Measurements from ENCODE around the gene COBLL1.
A peak's percentile ranks its signal among the peaks of the same experiment; 100 is the strongest.

The COBLL1 gene

GRCh38 chr2:164706522-164706921, 135.1 kb downstream of the COBLL1 start:
- DNase-seq (ENCODE audit: low read depth): no peak
- TF ChIP-seq CTCF (IDR thresholded peaks at IDR 0.05; ENCODE audit: insufficient read depth, low read depth, low read length, missing control alignments): no peak

DNA sequence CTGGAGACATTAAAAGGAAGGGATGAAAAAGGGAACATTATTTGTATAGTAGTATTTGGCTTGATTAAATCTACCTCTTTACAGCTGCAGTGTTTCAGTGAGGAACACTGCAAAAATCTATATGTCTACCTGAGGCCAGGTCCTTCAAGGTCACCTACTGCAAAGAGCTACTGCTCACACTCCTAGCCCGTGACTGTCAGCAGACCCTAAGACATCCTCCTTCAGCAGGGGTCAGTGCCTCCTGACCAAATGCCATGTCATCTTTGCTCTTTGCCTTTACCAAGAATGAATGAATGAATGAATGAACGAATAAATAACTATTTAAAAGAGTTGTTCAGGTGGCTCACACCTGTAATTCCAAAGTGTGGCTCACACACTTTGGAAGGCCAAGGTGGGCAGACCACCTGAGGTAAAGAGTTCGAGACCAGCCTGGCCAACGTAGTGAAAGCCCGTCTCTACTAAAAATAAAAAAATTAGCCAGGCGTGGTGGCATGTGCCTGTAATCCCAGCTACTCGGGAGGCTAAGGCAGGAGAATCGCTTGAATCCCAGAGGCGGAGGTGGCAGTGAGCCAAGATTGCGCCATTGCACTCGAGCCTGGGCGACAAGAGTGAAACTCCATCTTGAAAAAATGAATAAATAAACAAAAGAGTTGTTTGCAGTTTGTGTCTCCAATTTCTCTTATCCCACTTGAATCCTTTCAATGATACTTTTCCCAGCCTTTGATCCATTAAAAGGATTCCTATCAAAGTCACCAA, 136.0 kb downstream of the COBLL1 start:
- no peak overlapping the region for H3K4me3 ChIP-seq (ENCODE audit: low read depth, low read length)
- DNase-seq (ENCODE audit: low read depth): no peak
- TF ChIP-seq CTCF (IDR thresholded peaks at IDR 0.05; ENCODE audit: insufficient read depth, low read depth, low read length, missing control alignments): no peak

More at GRCh38 chr2:164706522-164706921, 135.1 kb downstream of the COBLL1 start:
- H3K4me3 ChIP-seq (ENCODE audit: low read depth, low read length): no peak overlapping the region

DNA sequence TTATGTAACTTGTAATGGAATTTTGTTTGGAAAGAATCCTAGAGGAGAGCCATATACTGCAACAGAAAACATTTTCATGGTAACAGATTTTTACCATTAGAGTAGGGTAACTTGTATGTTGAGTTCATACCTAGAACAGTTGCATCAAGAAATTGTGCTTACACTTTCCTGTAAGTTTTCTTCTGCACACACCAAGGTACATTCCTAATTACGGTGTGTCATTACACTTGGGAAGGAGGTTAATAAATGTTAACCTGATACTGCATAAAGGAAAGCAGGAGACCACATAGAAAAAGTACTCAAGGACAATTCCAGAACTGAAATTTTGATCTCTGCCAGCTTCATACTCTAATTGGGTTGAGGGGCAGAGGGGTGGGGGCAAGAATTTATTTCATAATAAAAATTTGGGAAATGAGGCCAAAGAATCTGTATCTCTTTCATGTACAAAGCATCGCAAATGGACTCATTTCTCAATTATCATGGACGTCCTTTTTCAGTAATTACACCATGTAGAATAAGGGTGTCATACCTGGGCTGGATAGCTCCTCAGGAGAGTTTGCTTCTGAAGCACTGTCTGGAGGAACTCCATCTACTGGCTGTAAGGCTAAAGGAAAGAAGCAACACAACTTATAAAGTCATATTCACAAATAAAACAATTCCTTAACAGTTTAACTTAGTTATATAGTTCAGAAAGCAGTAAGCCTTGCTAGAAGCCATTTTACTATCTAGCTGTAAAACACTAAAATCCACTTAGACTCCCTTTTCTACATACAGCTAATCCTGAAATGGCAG, 137.5 kb downstream of the COBLL1 start:
- H3K4me3 ChIP-seq (ENCODE audit: low read depth, low read length): no peak overlapping the region
- no peak for DNase-seq (ENCODE audit: low read depth)
- no peak for TF ChIP-seq CTCF (IDR thresholded peaks at IDR 0.05; ENCODE audit: insufficient read depth, low read depth, low read length, missing control alignments)

- no peak for TF ChIP-seq CTCF (IDR thresholded peaks at IDR 0.05; ENCODE audit: insufficient read depth, low read depth, low read length, missing control alignments)
- no peak for DNase-seq (ENCODE audit: low read depth)
- H3K4me3 ChIP-seq (ENCODE audit: low read depth, low read length): no peak overlapping the region
These were observed 140.1 kb downstream of the COBLL1 start for GRCh38 chr2:164701565-164701964.

- H3K4me3 ChIP-seq (ENCODE audit: low read depth, low read length): no peak overlapping the region
- no peak for DNase-seq (ENCODE audit: low read depth)
- no peak for TF ChIP-seq CTCF (IDR thresholded peaks at IDR 0.05; ENCODE audit: insufficient read depth, low read depth, low read length, missing control alignments)
These were observed 141.2 kb downstream of the COBLL1 start for GRCh38 chr2:164700390-164700789.

DNA sequence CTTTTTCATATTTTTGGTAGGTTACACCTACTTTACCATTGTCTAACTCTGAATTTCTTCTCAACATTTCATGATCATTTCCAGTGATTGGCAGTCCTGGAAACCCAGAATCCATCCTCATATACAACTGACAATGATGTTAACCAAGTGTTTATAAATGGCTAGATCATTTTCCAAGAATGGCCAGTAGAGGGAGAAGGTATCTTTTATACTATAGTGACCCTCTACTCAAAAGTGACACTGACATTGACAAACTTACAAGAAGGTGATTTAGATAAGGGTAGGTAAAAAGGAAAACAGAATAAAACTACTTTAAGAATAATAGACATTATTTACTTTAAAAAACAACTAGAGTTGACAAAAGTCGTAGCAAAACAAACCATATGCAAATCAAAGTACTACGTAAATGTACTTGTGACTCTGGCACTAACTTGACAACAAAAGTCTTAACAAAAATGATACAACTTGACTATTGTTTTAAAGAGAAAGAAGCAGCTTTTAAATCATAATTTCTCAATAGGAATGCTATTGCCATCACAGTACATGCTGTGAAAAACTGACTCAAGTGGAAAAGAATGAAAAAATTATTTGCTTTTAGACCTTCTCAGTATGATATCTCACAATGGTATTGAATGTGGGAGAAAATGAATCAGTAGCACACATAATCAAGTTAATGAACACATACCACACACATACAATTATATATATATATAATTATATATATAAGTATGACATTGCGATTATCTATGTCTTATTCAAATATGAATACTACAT, 143.7 kb downstream of the COBLL1 start:
- DNase-seq (ENCODE audit: low read depth): no peak
- H3K4me3 ChIP-seq (ENCODE audit: low read depth, low read length): no peak overlapping the region
- TF ChIP-seq CTCF (IDR thresholded peaks at IDR 0.05; ENCODE audit: insufficient read depth, low read depth, low read length, missing control alignments): peak; percentile 27

Measured in GM12865 (cell line).